ENCODE data around the gene LMO4.

The LMO4 gene

DNA sequence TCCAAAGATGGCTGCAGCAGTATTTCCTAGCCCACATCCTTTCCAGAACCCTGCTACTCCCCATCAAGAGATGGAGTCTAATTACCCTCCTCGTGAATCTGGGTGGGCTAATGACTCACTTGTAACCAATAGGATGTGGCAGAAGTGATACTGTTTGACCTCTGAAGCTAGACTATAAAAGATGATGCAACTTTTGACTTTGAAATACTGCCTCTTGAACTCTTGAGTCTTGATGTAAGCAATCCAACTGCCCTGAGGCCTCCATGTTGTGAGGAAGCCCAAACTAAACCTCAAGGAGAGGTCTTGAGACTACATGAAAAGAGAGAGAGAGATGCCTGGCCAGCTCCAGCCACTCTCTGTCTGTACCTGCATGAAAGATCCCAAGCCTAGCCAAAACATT, 29.5 kb downstream of the LMO4 start:
- DNase-seq (ENCODE audit: low read depth in 2 of 2) = no peak

DNA sequence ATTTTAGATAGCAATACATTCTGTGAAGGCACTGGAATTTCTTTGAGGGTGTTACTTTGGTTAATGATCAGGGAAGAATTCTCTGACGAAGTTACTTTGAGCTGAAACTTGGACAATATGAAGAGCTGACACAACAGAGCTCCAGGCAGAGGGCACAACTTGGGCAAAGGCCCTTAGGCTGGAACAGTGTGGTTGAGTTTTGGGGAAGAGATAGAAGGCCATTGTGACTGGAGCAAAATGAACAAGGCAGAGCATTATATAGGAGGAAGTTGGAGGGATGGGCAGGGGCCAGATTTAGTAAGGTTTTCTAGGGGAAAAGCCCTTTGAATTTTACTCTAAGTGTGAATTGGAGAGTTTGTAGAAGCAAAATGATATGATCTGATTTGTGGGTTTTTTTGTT, 30.9 kb downstream of the LMO4 start:
- DNase-seq (ENCODE audit: low read depth in 2 of 2) = no peak

DNA sequence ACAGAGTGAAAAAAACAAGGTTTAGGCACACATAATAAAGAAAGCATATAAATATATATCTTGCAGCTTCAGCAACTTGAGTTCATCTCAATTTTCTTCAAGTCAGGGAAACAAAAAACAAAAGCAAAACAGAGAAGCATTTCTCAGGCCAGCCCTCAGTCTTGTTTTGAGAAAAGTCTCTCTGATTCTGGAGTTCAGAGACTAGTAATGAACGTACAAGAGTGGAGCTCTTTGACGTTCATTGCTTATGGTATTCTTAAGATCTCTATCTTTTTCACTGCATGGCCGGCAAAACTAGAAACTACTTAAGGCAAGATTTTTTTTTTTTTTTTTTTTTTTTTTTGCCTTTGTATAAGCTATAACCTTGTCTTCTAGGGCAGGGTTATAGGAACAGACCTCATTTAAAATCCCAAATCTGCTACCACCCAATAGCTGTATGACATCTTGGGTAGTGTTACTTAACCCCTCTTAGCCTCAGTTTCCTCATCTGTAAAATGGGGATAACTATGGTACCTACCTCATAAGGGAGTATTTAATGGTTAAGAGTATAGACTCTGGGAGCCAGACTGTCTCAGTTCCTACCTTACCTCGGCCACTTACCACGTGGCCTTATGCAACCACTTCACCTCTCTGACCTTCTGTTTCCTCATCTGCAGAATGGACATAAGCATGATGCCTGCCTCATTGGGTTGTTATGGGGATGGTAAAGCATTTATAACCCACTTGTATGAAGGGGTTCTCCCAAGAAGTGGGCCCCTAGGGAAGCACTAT, 33.6 kb downstream of the LMO4 start:
- DNase-seq (ENCODE audit: low read depth in 2 of 2) = no peak

DNA sequence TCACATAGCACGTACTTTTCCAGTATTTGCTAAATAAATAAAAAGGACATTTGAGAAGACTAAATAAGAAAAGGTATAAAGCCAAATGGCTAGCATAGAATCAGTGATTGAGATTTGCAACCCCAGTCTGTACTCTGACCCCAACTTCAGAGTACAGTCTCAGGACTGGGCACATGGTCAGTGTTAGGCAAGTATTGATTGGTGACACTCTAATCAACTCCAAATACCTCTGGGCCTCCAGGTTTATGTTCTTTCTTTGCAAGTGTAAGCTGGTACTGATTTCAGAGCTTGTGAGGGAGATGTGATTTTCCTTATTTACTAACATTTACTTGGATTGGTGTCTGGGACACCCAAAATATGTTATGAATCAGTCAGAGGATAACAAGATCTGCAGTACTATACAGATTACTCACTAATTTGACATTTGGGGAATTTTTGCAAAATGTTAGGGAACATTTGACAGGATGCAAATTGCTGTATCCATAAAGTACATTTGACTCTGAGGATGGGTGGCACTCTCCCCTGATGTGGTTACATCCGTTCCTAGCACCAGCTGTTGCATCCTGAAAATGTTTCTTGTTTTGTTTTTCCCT, 34.2 kb downstream of the LMO4 start:
- DNase-seq (ENCODE audit: low read depth in 2 of 2) = no peak

DNA sequence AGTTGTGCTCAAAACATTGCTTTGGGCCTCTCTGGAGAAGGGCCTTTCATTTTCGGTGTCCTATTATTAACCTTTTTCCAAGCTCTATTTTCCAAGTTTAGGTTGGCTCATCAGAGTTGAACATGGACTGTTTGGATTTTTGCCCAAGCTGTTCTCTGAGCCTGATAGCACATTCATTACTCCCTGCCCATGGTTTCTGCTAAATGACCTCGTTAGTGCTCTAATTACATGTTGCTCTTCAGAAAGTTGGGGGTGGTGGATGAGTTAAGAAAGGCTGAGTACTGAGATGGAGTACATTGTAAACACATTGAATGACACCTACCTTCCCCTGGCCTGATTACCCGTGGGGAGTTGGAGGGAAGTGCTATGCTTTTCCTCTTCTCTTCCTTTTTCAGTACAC, 38.9 kb downstream of the LMO4 start:
- no peak for DNase-seq (ENCODE audit: low read depth in 2 of 2)

DNA sequence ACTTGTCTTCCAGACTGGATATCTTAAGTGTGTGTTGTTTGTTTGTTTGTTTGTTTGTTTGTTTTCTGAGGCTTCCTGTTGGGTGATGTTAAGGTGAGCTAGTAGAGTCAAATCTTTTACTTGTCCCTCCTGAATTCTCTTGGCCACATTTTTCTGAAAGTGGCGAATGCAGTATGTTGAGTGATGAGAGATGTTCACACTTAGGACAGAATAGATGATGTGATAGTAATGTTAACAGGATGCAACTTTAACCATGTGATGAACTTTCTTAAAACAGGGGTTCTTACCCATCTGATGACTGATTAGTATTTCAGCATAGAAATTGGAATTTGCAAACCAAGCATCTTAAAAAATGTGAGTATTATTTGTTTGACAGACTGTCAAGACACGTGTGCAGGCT, 40.2 kb downstream of the LMO4 start:
- DNase-seq (ENCODE audit: low read depth in 2 of 2) = no peak

DNA sequence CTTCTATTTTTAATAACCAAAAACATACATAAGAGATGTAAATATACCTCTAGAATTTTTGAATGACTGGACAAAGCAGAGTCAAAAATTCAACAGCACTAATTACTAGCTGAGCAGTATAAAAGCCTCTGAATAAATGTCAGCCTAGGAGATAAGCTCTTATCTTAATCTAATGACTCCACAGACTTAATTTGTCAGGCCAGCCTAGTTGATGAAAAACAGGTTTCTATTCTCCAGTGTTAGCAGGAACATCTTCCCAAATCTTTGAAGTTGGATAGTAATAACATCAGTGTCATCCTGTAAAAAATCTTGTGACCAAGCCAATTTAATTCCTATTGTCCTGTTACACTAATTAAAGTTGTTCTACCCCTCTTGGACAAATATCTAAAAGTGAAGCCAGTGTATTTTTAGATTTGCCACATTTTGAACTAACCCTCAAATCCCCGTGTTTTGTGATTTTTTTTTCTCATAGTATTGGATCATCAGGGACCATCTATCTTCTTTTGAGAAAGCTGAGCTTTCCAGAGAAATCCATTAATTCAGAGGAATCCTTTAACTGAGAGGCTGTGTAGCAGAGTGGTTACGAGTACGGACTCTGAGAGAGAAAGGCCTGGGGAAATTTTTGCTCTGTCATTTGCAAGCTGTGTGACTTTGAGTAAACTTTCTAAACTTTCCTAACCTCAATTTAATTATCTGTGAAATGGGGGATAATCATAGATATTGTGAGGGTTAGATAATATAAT, 41.2 kb downstream of the LMO4 start:
- no peak for DNase-seq (ENCODE audit: low read depth in 2 of 2)

DNA sequence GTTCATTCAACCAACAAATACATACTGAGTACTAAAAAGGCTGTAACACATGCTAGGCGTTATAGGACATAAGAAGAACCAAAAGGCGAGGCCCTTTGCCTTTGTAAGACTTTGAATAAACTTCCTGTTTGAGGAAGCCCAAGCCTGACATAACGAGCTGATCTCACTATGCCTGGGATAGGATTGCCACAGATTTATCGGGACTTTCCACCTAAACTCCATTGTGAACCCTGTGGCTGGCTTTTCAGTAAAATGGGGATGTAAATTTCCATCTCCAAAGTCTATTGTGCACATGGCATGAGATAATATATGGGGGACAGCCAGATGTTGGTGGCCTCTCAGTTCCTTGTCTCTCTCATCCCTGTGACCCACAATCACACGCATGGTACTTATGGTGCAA, 41.9 kb downstream of the LMO4 start:
- no peak for DNase-seq (ENCODE audit: low read depth in 2 of 2)

DNA sequence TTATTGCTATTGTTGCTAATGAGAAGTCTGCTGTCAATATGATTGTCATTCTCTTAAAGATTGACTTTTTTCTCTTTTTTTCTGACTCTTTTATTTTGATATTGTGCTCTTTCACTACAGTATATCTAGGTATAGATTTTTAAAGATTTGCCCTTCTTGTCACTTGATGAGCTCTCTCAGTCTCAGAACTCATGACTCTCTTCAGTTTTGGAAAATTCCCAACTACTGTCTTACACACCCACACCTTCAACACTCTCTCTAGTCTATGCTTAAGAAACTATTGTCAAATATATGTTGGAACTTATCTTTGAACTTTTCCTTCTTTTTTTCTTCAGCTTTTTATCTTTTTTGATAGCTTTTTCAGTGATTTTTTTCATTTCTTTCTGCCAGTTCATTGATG, 50.6 kb downstream of the LMO4 start:
- no peak for DNase-seq (ENCODE audit: low read depth in 2 of 2)

DNA sequence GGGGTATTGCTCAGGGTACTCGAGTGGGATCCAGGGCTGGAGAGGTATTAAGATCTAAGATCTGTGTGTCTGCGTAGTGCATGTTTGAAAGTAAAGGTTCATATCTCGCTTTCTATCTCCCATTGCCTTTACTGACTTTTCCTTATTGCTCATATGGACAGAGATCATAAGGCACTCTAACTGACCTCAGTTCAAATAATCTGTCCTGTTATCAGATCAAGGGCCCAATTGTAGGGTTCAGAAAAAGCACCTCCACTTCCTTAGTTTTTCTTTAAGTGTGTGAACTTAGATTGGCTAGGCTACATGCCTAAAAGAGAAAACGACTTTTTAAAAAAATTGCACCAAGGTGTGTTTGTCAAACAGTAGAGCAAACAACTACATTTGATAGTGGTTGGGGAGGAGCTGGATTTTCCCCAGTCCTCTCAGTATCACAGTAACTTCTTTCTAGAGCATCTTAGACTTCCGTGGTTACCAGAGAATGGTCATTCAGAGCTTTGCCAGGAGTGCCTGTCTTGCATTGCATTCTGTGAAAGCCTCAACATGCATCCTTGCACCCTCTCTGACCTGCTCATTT, 57.6 kb downstream of the LMO4 start:
- no peak for DNase-seq (ENCODE audit: low read depth in 2 of 2)

DNA sequence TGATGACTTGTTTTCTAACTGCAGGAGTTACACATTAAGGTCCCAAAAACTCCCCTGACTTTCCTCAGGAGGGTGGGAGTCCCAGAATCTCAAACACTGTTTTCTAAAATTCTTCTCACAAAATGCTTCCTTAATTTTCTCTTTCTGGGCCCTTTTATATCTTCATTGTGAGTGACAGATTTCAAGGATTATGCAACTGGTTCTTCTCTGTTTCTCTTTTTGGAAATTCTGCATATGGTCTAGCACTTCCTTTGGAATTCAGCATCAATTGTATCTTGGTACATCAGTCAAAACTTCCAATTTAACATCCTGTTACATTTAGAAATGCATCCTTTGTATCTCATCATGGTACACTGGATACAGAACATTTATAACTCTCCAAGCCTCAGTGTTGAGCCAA, 59.7 kb downstream of the LMO4 start:
- DNase-seq (ENCODE audit: low read depth in 2 of 2) = no peak

DNA sequence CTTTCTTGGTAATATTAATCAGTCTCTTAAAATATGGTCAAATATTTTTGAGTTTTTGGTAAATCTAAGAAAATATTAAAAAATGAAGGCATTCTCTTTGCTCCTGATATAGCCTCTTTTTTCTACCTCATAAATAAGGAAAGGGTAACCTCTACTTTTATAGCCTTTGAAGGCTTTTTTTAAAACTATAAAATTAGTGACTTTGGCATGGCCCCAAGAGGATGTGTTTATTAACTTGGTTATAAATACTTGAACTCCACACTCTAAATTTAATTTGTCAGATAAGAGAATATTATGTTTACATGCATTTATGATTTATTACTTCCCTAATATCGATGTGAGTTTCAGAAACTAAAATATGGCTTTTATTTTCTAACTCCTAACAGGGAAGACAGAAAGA, 60.3 kb downstream of the LMO4 start:
- DNase-seq (ENCODE audit: low read depth in 2 of 2) = no peak

DNA sequence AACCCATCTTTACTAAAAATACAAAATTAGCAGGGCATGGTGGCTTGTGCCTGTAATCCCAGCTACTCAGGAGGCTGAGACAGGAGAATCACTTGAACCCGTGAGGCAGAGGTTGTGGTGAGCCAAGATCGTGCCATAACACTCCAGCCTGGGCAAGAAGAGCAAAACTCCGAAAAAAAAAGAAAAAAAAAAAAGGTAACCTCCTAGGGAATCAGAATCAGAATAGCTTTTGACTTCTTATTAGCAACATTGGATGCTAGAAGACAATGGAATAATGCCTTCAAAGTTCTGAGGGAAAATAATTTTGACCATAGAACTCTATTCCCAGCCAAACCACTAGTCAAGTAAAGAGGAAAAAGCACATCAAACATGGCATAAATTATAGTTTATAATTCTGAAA, 60.9 kb downstream of the LMO4 start:
- DNase-seq (ENCODE audit: low read depth in 2 of 2) = no peak

DNA sequence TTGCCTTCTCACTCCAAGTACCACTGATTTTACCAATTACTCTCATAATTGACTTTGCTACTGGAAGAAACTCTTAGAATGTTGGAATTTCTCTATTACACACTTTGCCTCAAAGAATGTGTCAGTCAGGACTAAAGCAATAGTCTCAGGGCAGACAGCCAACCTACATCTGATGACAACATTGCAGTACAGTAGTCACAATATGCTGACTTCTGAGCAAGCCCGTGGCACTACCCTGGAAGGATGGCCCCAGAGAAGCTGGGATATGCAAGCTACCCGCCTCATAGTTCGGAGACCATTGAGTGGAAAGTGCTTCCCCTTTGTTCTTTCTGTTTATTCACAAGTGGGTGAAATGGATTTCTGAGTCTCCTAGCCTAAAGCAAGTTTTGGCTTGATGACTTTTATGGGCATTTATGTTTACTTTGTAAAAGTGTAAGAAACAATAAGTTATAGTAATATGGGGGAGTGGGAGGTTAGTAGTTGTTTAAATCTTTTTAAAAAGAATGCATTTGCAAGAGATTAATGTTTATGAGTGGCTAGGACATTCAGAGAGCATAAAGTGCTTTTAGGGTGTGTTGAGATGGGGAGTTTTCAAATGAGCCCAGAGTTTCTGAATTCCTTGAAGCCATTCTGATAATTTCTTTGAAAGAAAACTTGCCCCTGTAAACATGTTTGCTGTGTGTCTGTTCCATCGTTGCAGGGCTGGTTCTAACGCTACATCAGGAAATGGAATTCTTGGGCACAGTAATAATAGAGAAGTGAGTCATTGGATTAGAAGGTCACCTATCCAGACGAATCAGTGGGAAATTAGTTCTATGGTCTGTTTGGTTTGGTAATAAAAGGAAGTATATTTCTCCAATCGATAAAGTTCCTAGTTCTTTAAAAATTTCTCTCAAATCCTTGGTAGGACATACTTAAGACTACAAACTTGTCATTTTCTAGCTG, 63.8 kb downstream of the LMO4 start:
- DNase-seq (ENCODE audit: low read depth in 2 of 2) = no peak

DNA sequence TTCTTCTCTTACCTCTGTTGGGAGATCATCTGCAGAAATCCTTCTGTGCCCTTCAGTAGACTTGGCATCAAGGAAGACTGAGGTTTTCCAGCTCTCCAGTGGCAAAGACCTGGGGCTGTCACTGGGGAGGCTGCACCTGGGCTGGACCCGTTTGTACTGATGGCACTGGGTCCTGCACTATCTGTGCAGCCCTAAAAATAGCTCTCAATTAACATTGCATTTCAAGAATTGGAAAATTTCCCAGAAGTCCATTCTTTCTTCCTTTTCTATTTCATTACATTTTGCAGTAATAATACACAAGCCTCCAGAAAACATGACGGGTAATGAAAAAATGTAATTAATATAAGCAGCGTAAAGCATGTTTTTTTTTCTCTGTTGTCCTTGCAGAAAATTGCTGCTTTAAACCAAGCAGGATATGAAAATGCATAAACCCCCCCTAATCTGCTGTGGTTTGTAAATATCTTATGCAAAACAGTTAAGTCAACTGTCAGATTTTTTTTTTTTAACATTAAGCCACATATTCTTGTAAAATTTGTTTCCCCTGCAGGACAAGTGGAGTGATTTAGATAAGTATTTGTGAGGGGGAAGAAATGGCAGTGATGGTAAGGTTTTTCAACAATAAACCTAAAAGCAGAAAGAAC, 64.9 kb downstream of the LMO4 start:
- DNase-seq (ENCODE audit: low read depth in 2 of 2) = no peak

DNA sequence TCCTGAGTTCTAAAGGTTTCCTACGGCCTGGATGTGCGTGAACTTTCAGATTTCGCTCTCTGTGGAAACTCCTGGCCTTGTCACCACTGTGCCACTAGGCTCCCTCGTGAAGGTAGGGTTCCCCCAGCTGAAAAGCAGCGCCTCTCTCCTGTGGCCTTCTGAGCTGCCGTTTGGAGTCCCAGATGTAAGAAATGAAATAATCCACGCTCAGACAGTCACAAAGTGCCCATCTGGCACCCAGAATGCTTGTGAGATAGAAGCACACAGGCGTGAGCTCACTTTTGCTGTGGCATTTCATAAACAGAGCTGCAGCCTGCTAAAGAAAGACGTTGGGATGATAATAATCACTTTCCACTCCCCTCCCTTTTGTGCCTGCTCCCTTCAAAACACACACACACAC, 65.8 kb downstream of the LMO4 start:
- no peak for DNase-seq (ENCODE audit: low read depth in 2 of 2)

DNA sequence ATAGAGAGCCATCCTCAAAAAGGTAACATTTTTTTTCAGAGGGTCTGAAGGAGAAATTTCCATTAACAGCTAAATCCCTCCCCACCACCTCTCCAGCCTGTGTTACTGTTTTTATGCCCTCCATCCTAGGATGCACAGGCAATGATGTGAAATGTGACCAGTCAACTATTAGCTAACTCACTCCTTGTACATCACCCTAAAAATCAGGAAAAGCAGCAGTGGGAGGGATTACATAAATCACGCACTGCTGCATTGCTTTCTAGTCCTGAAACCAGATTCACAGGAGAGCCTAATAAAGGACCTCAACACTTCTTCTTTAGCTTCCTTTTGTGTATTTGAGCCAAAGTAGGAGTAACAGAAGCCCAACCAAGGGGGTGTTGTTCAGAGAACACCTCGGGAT, 66.3 kb downstream of the LMO4 start:
- no peak for DNase-seq (ENCODE audit: low read depth in 2 of 2)

All from stimulated activated CD8-positive, alpha-beta memory T cell treated with anti-CD3 and anti-CD28 coated beads, Interleukin-2, amount 100 ng/mL, for 48 hours (primary cell).